Activated CD4-positive, alpha-beta T cell treated with anti-CD3 and anti-CD28 coated beads, Interleukin-2, amount 50 U/mL, for 4 hours (primary cell): ENCODE data around the gene ASB15.
A peak's percentile ranks its signal among the peaks of the same experiment; 100 is the strongest.
"Not testable (repeated sequence)": the region's sequence is repeated elsewhere in the genome, so short reads cannot be mapped to it uniquely, and the experiment has no call there.

Experiments
- DNase-seq, 2 experiments: peaks; one replicate each; pipeline ENCODE4 v3.0.0-alpha.2; 2020

The ASB15 gene

GRCh38 chr7:123599766-123600165, 1.9 kb upstream of the ASB15 start:
- no peak for DNase-seq

- no peak for DNase-seq
Observed at GRCh38 chr7:123600876-123601275, 745 bp upstream of the ASB15 start.

- DNase-seq: no peak
Observed at GRCh38 chr7:123602648-123603047, 1.0 kb downstream of the ASB15 start.

- no peak for DNase-seq
Observed at GRCh38 chr7:123604739-123605138, 3.1 kb downstream of the ASB15 start.

- no peak for DNase-seq
Observed at GRCh38 chr7:123607423-123607975, 5.9 kb downstream of the ASB15 start.

GRCh38 chr7:123608991-123609882, 7.6 kb downstream of the ASB15 start:
- no peak for DNase-seq

GRCh38 chr7:123609883-123610239, 8.2 kb downstream of the ASB15 start:
- no peak for DNase-seq

GRCh38 chr7:123612024-123612423, 10.4 kb downstream of the ASB15 start:
- no peak for DNase-seq

GRCh38 chr7:123615344-123615743, 13.7 kb downstream of the ASB15 start:
- no peak for DNase-seq

GRCh38 chr7:123616223-123616622, 14.6 kb downstream of the ASB15 start:
- no peak for DNase-seq

- DNase-seq: no peak
Observed at GRCh38 chr7:123621707-123622106, 20.1 kb downstream of the ASB15 start.

GRCh38 chr7:123622660-123623386, 21.2 kb downstream of the ASB15 start:
- DNase-seq: no peak

- DNase-seq: peak; percentile 38 to 50
Observed at GRCh38 chr7:123624527-123625183, 23.0 kb downstream of the ASB15 start.

- DNase-seq: no peak
Observed at GRCh38 chr7:123625254-123625653, 23.6 kb downstream of the ASB15 start.

GRCh38 chr7:123627851-123628250, 26.2 kb downstream of the ASB15 start:
- DNase-seq: no peak

GRCh38 chr7:123628829-123629228, 27.2 kb downstream of the ASB15 start:
- DNase-seq: no peak

GRCh38 chr7:123629281-123629680, 27.7 kb downstream of the ASB15 start:
- DNase-seq: no peak

GRCh38 chr7:123632808-123633207, 31.2 kb downstream of the ASB15 start:
- DNase-seq: no peak

- no peak for DNase-seq
Observed at GRCh38 chr7:123633553-123633952, 31.9 kb downstream of the ASB15 start.

GRCh38 chr7:123634011-123634573, 32.5 kb downstream of the ASB15 start:
- not testable (repeated sequence) for DNase-seq

- no peak for DNase-seq
Observed at GRCh38 chr7:123635551-123636359, 34.1 kb downstream of the ASB15 start.

GRCh38 chr7:123637203-123637602, 35.6 kb downstream of the ASB15 start:
- no peak for DNase-seq
